Measurements from ENCODE around the gene RNF113A. TPM values are rescaled to one million over a fixed set of nuclear protein-coding genes. Genes with fewer than 3 reads are reported as not detected.
"Not testable (repeated sequence)": the region's sequence is repeated elsewhere in the genome, so short reads cannot be mapped to it uniquely, and the experiment has no call there.

The RNF113A gene
- total RNA-seq, 4 donors from 2014 or later = 13.9 to 22.2 (median 18.6) TPM

GRCh38 chrX:119899125-119899524 lies 27.6 kb upstream of the RNF113A start:
- Histone ChIP-seq H3K27me3 (no peaks in the 10 kb centered on the region), H3K27ac (no peak overlapping the region), H3K9me3 (no peaks in the 10 kb centered on the region), H3K4me3 (no peak overlapping the region), H3K36me3 (no peaks in the 10 kb centered on the region), H3K4me1 (no peaks in the 10 kb centered on the region)
- DNase-seq (ENCODE audit: low spot score in 2 of 2) = no peak
- TF ChIP-seq POLR2A (IDR thresholded peaks at IDR 0.05) (no peak), POLR2AphosphoS5 (IDR thresholded peaks at IDR 0.05) (no peak), EP300 (IDR thresholded peaks at IDR 0.05) (no peak)
- TF ChIP-seq, protein P1, sequence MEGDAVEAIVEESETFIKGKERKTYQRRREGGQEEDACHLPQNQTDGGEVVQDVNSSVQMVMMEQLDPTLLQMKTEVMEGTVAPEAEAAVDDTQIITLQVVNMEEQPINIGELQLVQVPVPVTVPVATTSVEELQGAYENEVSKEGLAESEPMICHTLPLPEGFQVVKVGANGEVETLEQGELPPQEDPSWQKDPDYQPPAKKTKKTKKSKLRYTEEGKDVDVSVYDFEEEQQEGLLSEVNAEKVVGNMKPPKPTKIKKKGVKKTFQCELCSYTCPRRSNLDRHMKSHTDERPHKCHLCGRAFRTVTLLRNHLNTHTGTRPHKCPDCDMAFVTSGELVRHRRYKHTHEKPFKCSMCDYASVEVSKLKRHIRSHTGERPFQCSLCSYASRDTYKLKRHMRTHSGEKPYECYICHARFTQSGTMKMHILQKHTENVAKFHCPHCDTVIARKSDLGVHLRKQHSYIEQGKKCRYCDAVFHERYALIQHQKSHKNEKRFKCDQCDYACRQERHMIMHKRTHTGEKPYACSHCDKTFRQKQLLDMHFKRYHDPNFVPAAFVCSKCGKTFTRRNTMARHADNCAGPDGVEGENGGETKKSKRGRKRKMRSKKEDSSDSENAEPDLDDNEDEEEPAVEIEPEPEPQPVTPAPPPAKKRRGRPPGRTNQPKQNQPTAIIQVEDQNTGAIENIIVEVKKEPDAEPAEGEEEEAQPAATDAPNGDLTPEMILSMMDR (IDR thresholded peaks at IDR 0.05) = no peak
- WGBS = 18% methylated on average over 2 of the region's 2 CpGs

DNA sequence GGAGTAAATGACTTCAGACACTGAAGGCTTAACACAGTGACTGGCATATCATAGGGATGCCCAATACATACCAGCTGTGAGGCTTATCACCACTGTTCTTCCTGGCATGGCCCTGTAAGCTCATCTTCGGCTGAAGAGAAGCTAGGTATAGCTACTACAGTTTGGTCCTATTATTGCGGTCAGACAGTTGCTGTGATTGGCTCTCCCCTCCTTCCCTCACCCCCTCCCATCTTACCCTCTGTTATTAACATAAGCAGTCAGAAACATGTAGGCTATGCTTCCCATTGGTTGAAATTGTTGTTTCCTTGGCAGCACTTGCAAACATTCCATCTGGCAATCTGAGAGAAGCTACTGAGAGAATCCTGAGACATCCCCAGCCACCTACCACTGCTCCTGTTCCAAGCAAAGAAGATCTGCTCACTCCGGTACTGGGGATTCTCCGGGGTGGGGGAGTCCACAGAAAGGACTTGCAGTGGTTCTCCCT lies 24.4 kb upstream of the RNF113A start, which contains the start of gene AKAP14:
TSS of gene AKAP14 (plus strand) at position 51 of the 484 bp plus-strand sequence. CDS start 7,331 bp downstream, outside the sequence.
- H3K36me3 ChIP-seq = no peaks in the 10 kb centered on the region
- no peaks in the 10 kb centered on the region for H3K9me3 ChIP-seq
- WGBS = 74% methylated on average over 4 of the region's 4 CpGs
- no peaks in the 10 kb centered on the region for H3K27me3 ChIP-seq
- TF ChIP-seq POLR2AphosphoS5 (IDR thresholded peaks at IDR 0.05) (no peak), POLR2A (IDR thresholded peaks at IDR 0.05) (no peak), EP300 (IDR thresholded peaks at IDR 0.05) (no peak)
- TF ChIP-seq, protein P1 (IDR thresholded peaks at IDR 0.05) = no peak
- no peaks in the 10 kb centered on the region for H3K4me1 ChIP-seq
- H3K27ac ChIP-seq = no peak within 1 kb of the TSS
- no peak for DNase-seq (ENCODE audit: low spot score in 2 of 2)
- no peak within 1 kb of the TSS for H3K4me3 ChIP-seq

DNA sequence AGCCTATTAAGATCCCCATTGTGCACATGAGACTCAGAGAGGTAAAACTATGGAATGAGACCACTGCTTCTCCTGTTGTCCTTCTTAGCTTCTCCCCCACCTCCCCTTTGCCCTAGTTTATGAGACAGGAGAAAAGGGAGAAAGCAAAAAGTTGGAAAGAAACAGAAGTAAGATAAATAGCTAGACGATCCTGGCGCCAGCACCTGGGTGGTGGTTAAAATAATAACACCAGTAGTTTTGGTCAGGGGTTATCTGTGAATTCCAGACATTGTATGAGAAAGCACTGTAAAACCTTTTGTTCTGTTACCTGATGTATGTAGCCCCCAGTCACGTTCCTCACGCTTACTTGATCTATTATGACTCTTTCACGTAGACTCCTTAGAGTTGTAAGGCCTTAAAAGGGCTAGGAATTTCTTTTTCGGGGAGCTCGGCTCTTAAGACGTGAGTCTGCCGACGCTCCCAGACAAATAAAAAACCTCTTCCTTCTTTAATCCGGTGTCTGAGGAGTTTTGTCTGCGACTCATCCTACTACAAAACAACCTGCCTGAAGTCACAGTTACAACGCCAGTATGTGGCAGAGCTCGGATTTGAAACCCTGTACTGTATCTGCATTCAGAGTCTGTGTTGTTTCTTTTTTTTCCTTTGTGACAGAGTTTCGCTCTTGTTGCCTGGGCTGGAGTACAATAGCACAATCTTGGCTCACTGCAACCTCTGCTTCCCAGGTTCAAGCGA lies 20.6 kb upstream of the RNF113A start:
- H3K4me1 ChIP-seq; H3K27me3 ChIP-seq; DNase-seq (ENCODE audit: low spot score in 2 of 2); H3K9me3 ChIP-seq; H3K4me3 ChIP-seq; H3K36me3 ChIP-seq; H3K27ac ChIP-seq: not testable (repeated sequence)
- 73% methylated on average over 16 of the region's 16 CpGs for WGBS

- H3K27ac ChIP-seq; H3K36me3 ChIP-seq; H3K27me3 ChIP-seq; H3K9me3 ChIP-seq; H3K4me1 ChIP-seq; DNase-seq (ENCODE audit: low spot score in 2 of 2); H3K4me3 ChIP-seq: not testable (repeated sequence)
- WGBS = 93% methylated on average over 3 of the region's 36 CpGs
Measured at GRCh38 chrX:119890626-119891025, 19.1 kb upstream of the RNF113A start.

- TF ChIP-seq, protein P1 (IDR thresholded peaks at IDR 0.05) = peak; percentile 15 to 48
- TF ChIP-seq POLR2A (IDR thresholded peaks at IDR 0.05) (no peak), EP300 (IDR thresholded peaks at IDR 0.05) (no peak), POLR2AphosphoS5 (IDR thresholded peaks at IDR 0.05) (no peak)
- no peaks in the 10 kb centered on the region for H3K36me3 ChIP-seq
- peak overlapping the region; percentile 32 for H3K4me3 ChIP-seq
- H3K9me3 ChIP-seq = no peaks in the 10 kb centered on the region
- peak; percentile 74 to 78 for DNase-seq (ENCODE audit: low spot score in 2 of 2)
- no peaks in the 10 kb centered on the region for H3K27me3 ChIP-seq
- no peaks in the 10 kb centered on the region for H3K4me1 ChIP-seq
- no peak overlapping the region for H3K27ac ChIP-seq
- WGBS = 57% methylated on average over 16 of the region's 40 CpGs
Measured at GRCh38 chrX:119887721-119888425, 16.3 kb upstream of the RNF113A start.
